GM12864 (cell line): Measurements from ENCODE around the gene SYCE3.

Experiments used
- DNase-seq: peaks from one replicate; pipeline ENCODE4 v3.0.0-alpha.2; 2011; ENCODE audit warnings: low read depth
- H3K4me3 ChIP-seq: 2 replicates; pipeline ENCODE4 v1.5.1; 2011; ENCODE audit warnings: mild to moderate bottlenecking, low read depth, low read length, control low read depth
- CTCF ChIP-seq: IDR thresholded peaks from 2 replicates; pipeline ENCODE4 v1.5.1; 2011; ENCODE audit warnings: low read depth, mild to moderate bottlenecking, moderate library complexity, low read length, control low read depth, inconsistent platforms; ENCODE audit errors: missing control alignments

The SYCE3 gene

GRCh38 chr22:50530580-50530876, 32.2 kb downstream of the SYCE3 start:
- peak overlapping the region; percentile 63 for H3K4me3 ChIP-seq
- TF ChIP-seq CTCF: no peak
- no peak for DNase-seq

GRCh38 chr22:50529897-50530579, 32.7 kb downstream of the SYCE3 start, which contains the start of gene TYMP:
TSS of gene TYMP (minus strand) at chr22:50530012. CDS start at chr22:50529709, 303 bp downstream.
- peak within 1 kb of the TSS; percentile 63 for H3K4me3 ChIP-seq
- TF ChIP-seq CTCF: no peak
- DNase-seq: no peak

- no peak for TF ChIP-seq CTCF
- H3K4me3 ChIP-seq: peak overlapping the region; percentile 63
- no peak for DNase-seq
Measured at GRCh38 chr22:50529416-50529896, 33.3 kb downstream of the SYCE3 start.

GRCh38 chr22:50528682-50529415, 33.9 kb downstream of the SYCE3 start:
- H3K4me3 ChIP-seq: peak overlapping the region; percentile 63
- TF ChIP-seq CTCF: no peak
- DNase-seq: no peak

- no peak for TF ChIP-seq CTCF
- no peak for DNase-seq
- H3K4me3 ChIP-seq: peak overlapping the region; percentile 63; the same call in 1 of the 2 replicates
Measured at GRCh38 chr22:50527921-50528681, 34.6 kb downstream of the SYCE3 start.

- TF ChIP-seq CTCF: no peak
- no peak for DNase-seq
- peak overlapping the region; percentile 60 for H3K4me3 ChIP-seq
Measured at GRCh38 chr22:50526834-50527801, 35.6 kb downstream of the SYCE3 start.
